Esophagus muscularis mucosa (tissue), 4 donors: ENCODE data around the gene MTA3. TPM values are rescaled to one million over a fixed set of nuclear protein-coding genes. Genes with fewer than 3 reads are reported as not detected.
A peak's percentile ranks its signal among the peaks of the same experiment; 100 is the strongest.

ENCODE experiments used
- DNase-seq: peaks from one replicate; pipeline ENCODE4 v3.0.0-alpha.2; 2017; ENCODE audit errors: extremely low spot score
- H3K27ac ChIP-seq, 4 donors: fragments of 200-600 bp; sonication (generic); replicated peaks in 1 of 4; 1 replicate in 3 of 4; 2 replicates in 1 of 4; pipeline ENCODE4 v1.5.1; 2016 to 2019; ENCODE audit warnings: mild to moderate bottlenecking in 1 of 4
- H3K27me3 ChIP-seq, 4 donors: fragments of 200-600 bp; sonication (generic); one replicate each; pipeline versions ENCODE4 v1.5.1 to v1.6.0; 2016 to 2019
- H3K36me3 ChIP-seq, 4 donors: fragments of 200-600 bp; sonication (generic); one replicate each; pipeline ENCODE4 v1.5.1; 2016 to 2019
- H3K4me1 ChIP-seq, 4 donors: fragments of 200-600 bp; sonication (generic); one replicate each; pipeline ENCODE4 v1.5.1; 2016 to 2019
- H3K4me3 ChIP-seq, 4 donors: fragments of 200-600 bp; sonication (generic); 1 replicate in 2 of 4; 2 replicates in 2 of 4; pipeline ENCODE4 v1.5.1; 2016 to 2019; ENCODE audit warnings: mild to moderate bottlenecking in 4 of 4, moderate library complexity in 1 of 4
- H3K9me3 ChIP-seq, 4 donors: fragments of 200-600 bp; sonication (generic); 1 replicate in 3 of 4; 2 replicates in 1 of 4; pipeline ENCODE4 v1.5.1; 2016 to 2019
- EP300 ChIP-seq: sonication (generic); formaldehyde crosslinking; IDR thresholded peaks from one replicate; pipeline ENCODE4 v1.6.1; 2017; ENCODE audit warnings: antibody characterized with exemption
- POLR2A ChIP-seq: fragments of 450-650 bp; IDR thresholded peaks from one replicate; pipeline ENCODE4 v1.6.1; 2017; ENCODE audit warnings: antibody characterized with exemption, moderate library complexity, mild to moderate bottlenecking, low read depth
- POLR2AphosphoS5 ChIP-seq, 2 donors: sonication (generic); formaldehyde crosslinking; IDR thresholded peaks; one replicate each; pipeline ENCODE4 v1.6.1; 2017; ENCODE audit warnings: antibody characterized with exemption in 2 of 2
- WGBS: methylation state at CpG from one replicate; pipeline ENCODE4 v1.1.5; 2018; 5-methylcytosine and 5-hydroxymethylcytosine counted together
- intact Hi-C: fragments of 100-400 bp; cut with DNase I; formaldehyde crosslinking; loops from one replicate; pipeline ENCODE4 v1.15.1; 2023
- total RNA-seq, 4 donors: library from RNA; depleted of rRNA; stranded (reverse); fragments of >200 nt; gene quantifications; one replicate each; pipeline versions ENCODE4 v1.1.0 to v1.2.1, GENCODE V29; 2016
- TF ChIP-seq, protein P1 (sequence below), 3 experiments: fragments of 200-600 bp in 2 of 3; fragments of 450-650 bp in 1 of 3; sonication (generic) in 2 of 3; IDR thresholded peaks; one replicate each; pipeline ENCODE4 v1.5.1; 2017 to 2019; ENCODE audit warnings: antibody characterized with exemption in 3 of 3, mild to moderate bottlenecking in 2 of 3, moderate library complexity in 1 of 3

The MTA3 gene
- total RNA-seq, 4 donors from 2014 or later: 20.5 to 27.7 (median 24.3) TPM

GRCh38 chr2:42712934-42713333, 144.5 kb downstream of the MTA3 start:
- no peak overlapping the region for H3K27ac ChIP-seq
- intact Hi-C loops: no loop called here
- no peak overlapping the region for H3K4me3 ChIP-seq
- 90% methylated on average over 2 of the region's 2 CpGs for WGBS
- TF ChIP-seq POLR2A (no peak), POLR2AphosphoS5 (IDR thresholded peaks at IDR 0.05) (no peak), EP300 (no peak)
- TF ChIP-seq, protein P1, sequence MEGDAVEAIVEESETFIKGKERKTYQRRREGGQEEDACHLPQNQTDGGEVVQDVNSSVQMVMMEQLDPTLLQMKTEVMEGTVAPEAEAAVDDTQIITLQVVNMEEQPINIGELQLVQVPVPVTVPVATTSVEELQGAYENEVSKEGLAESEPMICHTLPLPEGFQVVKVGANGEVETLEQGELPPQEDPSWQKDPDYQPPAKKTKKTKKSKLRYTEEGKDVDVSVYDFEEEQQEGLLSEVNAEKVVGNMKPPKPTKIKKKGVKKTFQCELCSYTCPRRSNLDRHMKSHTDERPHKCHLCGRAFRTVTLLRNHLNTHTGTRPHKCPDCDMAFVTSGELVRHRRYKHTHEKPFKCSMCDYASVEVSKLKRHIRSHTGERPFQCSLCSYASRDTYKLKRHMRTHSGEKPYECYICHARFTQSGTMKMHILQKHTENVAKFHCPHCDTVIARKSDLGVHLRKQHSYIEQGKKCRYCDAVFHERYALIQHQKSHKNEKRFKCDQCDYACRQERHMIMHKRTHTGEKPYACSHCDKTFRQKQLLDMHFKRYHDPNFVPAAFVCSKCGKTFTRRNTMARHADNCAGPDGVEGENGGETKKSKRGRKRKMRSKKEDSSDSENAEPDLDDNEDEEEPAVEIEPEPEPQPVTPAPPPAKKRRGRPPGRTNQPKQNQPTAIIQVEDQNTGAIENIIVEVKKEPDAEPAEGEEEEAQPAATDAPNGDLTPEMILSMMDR (IDR thresholded peaks at IDR 0.05): no peak
- H3K36me3 ChIP-seq: peaks cover 11 to 20% (median 19%) of the 10 kb centered on the region in 4 donors
- H3K27me3 ChIP-seq: no peaks in the 10 kb centered on the region
- H3K9me3 ChIP-seq: no peaks in the 10 kb centered on the region
- H3K4me1 ChIP-seq: no peaks in the 10 kb centered on the region
- no peak for DNase-seq

DNA sequence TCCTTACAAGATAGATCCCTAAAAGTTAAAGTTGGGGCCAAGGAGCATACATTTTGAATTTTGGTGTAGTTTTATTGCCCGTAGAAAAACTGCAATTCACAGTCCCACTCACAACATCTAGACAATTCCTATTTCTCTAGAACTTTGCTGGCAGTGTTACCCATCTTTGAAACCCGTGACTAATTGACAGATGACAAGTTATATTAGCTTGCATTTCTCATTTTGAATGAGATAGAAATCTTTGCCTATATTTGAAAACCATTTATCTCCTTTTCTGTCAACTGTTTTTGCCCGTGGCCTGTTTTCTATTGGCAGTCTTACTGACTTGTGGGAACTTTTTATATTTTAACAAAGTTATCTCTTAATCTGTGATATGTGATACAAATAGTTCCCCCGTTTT, 145.5 kb downstream of the MTA3 start:
- no peak overlapping the region for H3K4me3 ChIP-seq
- H3K27me3 ChIP-seq: no peaks in the 10 kb centered on the region
- intact Hi-C loops: no loop called here
- WGBS: 75% methylated on average over 4 of the region's 4 CpGs
- no peaks in the 10 kb centered on the region for H3K9me3 ChIP-seq
- H3K36me3 ChIP-seq: peaks cover 4 to 12% (median 9%) of the 10 kb centered on the region in 4 donors
- TF ChIP-seq POLR2AphosphoS5 (IDR thresholded peaks at IDR 0.05) (no peak), POLR2A (no peak), EP300 (no peak)
- TF ChIP-seq, protein P1 (IDR thresholded peaks at IDR 0.05): no peak
- H3K4me1 ChIP-seq: no peaks in the 10 kb centered on the region
- no peak overlapping the region for H3K27ac ChIP-seq
- no peak for DNase-seq

- H3K4me3 ChIP-seq: no peak overlapping the region
Observed at GRCh38 chr2:42714686-42715085, 146.3 kb downstream of the MTA3 start.

DNA sequence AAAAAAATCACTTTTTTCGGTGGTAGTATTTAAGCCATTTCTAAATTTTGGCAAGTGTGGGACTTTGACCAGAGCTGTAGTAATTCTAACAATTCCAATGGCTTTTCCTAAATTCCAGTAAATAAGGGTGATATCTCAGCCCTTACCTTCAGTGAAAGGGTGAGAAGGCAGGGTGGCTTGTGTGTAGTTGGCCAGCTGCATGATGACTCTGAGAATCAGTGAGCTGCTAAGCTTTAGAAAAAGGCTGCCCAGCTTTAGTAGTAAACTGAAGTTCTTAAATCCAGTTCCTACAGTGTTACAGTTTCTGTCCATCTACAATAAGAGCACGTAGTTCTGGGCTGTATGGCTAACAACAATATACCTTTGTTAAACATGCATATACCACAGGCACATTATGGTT, 153.5 kb downstream of the MTA3 start:
- no peak for TF ChIP-seq POLR2A
- TF ChIP-seq POLR2AphosphoS5 (IDR thresholded peaks at IDR 0.05): no peak
- TF ChIP-seq EP300: no peak
- TF ChIP-seq, protein P1 (IDR thresholded peaks at IDR 0.05): no peak
- Histone ChIP-seq H3K27ac (peak overlapping the region in 1 of 4 donors; percentile 14), H3K27me3 (no peaks in the 10 kb centered on the region), H3K36me3 (peaks cover 0 to 21% (median 2%) of the 10 kb centered on the region in 4 donors), H3K4me1 (peaks cover 2 to 14% (median 8%) of the 10 kb centered on the region in 4 donors), H3K9me3 (no peaks in the 10 kb centered on the region), H3K4me3 (no peak overlapping the region)
- no peak for DNase-seq
- WGBS: 93% methylated on average over 2 of the region's 2 CpGs
- intact Hi-C loops: no loop called here

More at GRCh38 chr2:42714686-42715085, 146.3 kb downstream of the MTA3 start:
- no peaks in the 10 kb centered on the region for H3K27me3 ChIP-seq
- no peaks in the 10 kb centered on the region for H3K9me3 ChIP-seq
- H3K27ac ChIP-seq: no peak overlapping the region
- intact Hi-C loops: no loop called here
- H3K4me1 ChIP-seq: no peaks in the 10 kb centered on the region
- DNase-seq: no peak
- H3K36me3 ChIP-seq: peaks cover 0 to 5% (median 1%) of the 10 kb centered on the region in 4 donors
- no peak for TF ChIP-seq POLR2AphosphoS5 (IDR thresholded peaks at IDR 0.05)
- no peak for TF ChIP-seq EP300
- TF ChIP-seq, protein P1 (IDR thresholded peaks at IDR 0.05): no peak
- TF ChIP-seq POLR2A: no peak
- 100% methylated on average over 4 of the region's 7 CpGs for WGBS
